GM12878 (cell line): ENCODE data around the gene APOA4. TPM values are rescaled to one million over a fixed set of nuclear protein-coding genes. Genes with fewer than 3 reads are reported as not detected.

ENCODE experiments used
- ATAC-seq: fragments of 200-7000 bp; cut with Tn5 transposase; 3 replicates; pipeline ENCODE4 v1.9.1; 2020; ENCODE audit warnings: mild to moderate bottlenecking, moderate library complexity
- BruUV-seq: library from RNA; stranded (reverse); fragments of 400-500 nt; replicated peaks from 2 replicates; lab custom pipeline; 2021; lab: Mats Ljungman, UMichigan
- CTCF ChIA-PET: fragments of 300-600 bp; sonication (Branson Sonifier 250); formaldehyde crosslinking; extraction: SDS; loops from one replicate; lab custom pipeline; 2021; ENCODE audit warnings: inconsistent platforms; lab: Yijun Ruan, JAX
- POLR2A ChIA-PET: fragments of 350-600 bp; formaldehyde crosslinking; extraction: SDS; loops from one replicate; lab custom pipeline; 2021; ENCODE audit warnings: inconsistent platforms; lab: Charles Lee
- RAD21 ChIA-PET: fragments of 300-600 bp; sonication (Branson Sonifier 250); formaldehyde crosslinking; loops from one replicate; lab custom pipeline; 2023; ENCODE audit warnings: antibody characterized with exemption; ENCODE audit not compliant: unreplicated experiment; lab: Charles Lee
- SMC1A ChIA-PET: fragments of 300-600 bp; sonication (Branson Sonifier 250); formaldehyde crosslinking; loops from one replicate; lab custom pipeline; 2023; ENCODE audit not compliant: unreplicated experiment, uncharacterized antibody; lab: Charles Lee
- DNase-seq: peaks from one replicate; pipeline ENCODE4 v3.0.0-alpha.2; 2011; ENCODE audit warnings: low read depth, low spot score
- FAIRE-seq: peaks from 3 replicates; lab custom pipeline; 2011; peaks lifted over from hg19 to GRCh38; lab: Jason Lieb, UNC
- H2AFZ ChIP-seq: 2 replicates; pipeline ENCODE4 v1.6.0; 2011; ENCODE audit warnings: low read depth, low read length, control low read depth; ENCODE audit not compliant: control insufficient read depth
- H3K27ac ChIP-seq: 2 replicates; pipeline ENCODE4 v1.5.1; 2011; ENCODE audit warnings: control low read depth; ENCODE audit not compliant: control insufficient read depth, insufficient read depth
- H3K27me3 ChIP-seq, 2 experiments: replicated peaks in 1 of 2; 2 replicates each; pipeline versions ENCODE4 v1.6.0 to v1.6.1; 2011; ENCODE audit warnings: low read length in 1 of 2; ENCODE audit not compliant: control insufficient read depth in 2 of 2, insufficient read depth in 2 of 2
- H3K36me3 ChIP-seq, 2 experiments: 2 replicates each; pipeline ENCODE4 v1.5.1; 2011; ENCODE audit warnings: low read length in 1 of 2; ENCODE audit not compliant: control insufficient read depth in 2 of 2, insufficient read depth in 2 of 2
- H3K4me1 ChIP-seq: 2 replicates; pipeline ENCODE4 v1.6.1; 2011; ENCODE audit warnings: mild to moderate bottlenecking, low read length, moderate library complexity, mixed read lengths; ENCODE audit not compliant: control insufficient read depth, insufficient read depth
- H3K4me2 ChIP-seq: 2 replicates; pipeline ENCODE4 v1.6.0; 2011; ENCODE audit warnings: control low read depth; ENCODE audit not compliant: control insufficient read depth, insufficient read depth
- H3K4me3 ChIP-seq: fragments of 200-600 bp; sonication (generic); 2 replicates; pipeline ENCODE4 v1.5.1; 2016
- H3K79me2 ChIP-seq: 2 replicates; pipeline ENCODE4 v1.6.0; 2011; ENCODE audit warnings: low read length; ENCODE audit not compliant: control insufficient read depth, insufficient read depth
- H3K9ac ChIP-seq: 2 replicates; pipeline ENCODE4 v1.8.0; 2011; ENCODE audit warnings: low read length, control low read depth, mixed read lengths; ENCODE audit not compliant: control insufficient read depth, insufficient read depth
- H3K9me3 ChIP-seq: replicated peaks from 3 replicates; pipeline ENCODE4 v1.5.1; 2011; ENCODE audit warnings: mild to moderate bottlenecking, low read length; ENCODE audit not compliant: control insufficient read depth, insufficient read depth
- H4K20me1 ChIP-seq: 2 replicates; pipeline ENCODE4 v1.6.0; 2011; ENCODE audit not compliant: control insufficient read depth, insufficient read depth
- BHLHE40 ChIP-seq, 2 experiments: fragments of 450-650 bp in 1 of 2; IDR thresholded peaks; 2 replicates each; pipeline ENCODE4 v1.6.1; 2011 to 2017; ENCODE audit warnings: low read depth in 2 of 2, borderline replicate concordance in 1 of 2, improper control_type of control experiment in 1 of 2, low read length in 1 of 2, mild to moderate bottlenecking in 1 of 2
- CBX5 ChIP-seq: sonication (generic); IDR thresholded peaks from 2 replicates; pipeline ENCODE4 v1.6.1; 2016; ENCODE audit warnings: low read depth, moderate library complexity, mild to moderate bottlenecking, inconsistent platforms
- CEBPB ChIP-seq, 2 experiments: fragments of 150-350 bp in 1 of 2; IDR thresholded peaks; 2 replicates each; pipeline ENCODE4 v1.6.1; 2012 to 2014; ENCODE audit warnings: low read depth in 2 of 2, low read length in 2 of 2, borderline replicate concordance in 1 of 2, inconsistent platforms in 1 of 2
- IKZF1 ChIP-seq: fragments of 450-650 bp; conservative IDR thresholded peaks from 2 replicates; pipeline ENCODE4 v1.6.1; 2017; ENCODE audit warnings: antibody characterized with exemption, mild to moderate bottlenecking
- JUND ChIP-seq: IDR thresholded peaks from 2 replicates; pipeline ENCODE4 v1.6.1; 2012; ENCODE audit warnings: low read depth, mild to moderate bottlenecking, low read length, improper control_type of control experiment, moderate library complexity
- MTA2 ChIP-seq: fragments of 450-650 bp; IDR thresholded peaks from 2 replicates; pipeline ENCODE4 v1.6.1; 2016; ENCODE audit warnings: low read depth, mild to moderate bottlenecking, moderate library complexity
- NKRF ChIP-seq: fragments of 450-650 bp; conservative IDR thresholded peaks from 2 replicates; pipeline ENCODE4 v1.6.1; 2017; ENCODE audit warnings: mild to moderate bottlenecking, moderate library complexity
- POLR2AphosphoS2 ChIP-seq: IDR thresholded peaks from 2 replicates; pipeline ENCODE4 v1.6.1; 2011; ENCODE audit warnings: low read depth, mild to moderate bottlenecking, low read length, improper control_type of control experiment, moderate library complexity
- RAD51 ChIP-seq: fragments of 450-650 bp; IDR thresholded peaks from 2 replicates; pipeline ENCODE4 v1.6.1; 2016; ENCODE audit warnings: moderate library complexity, mild to moderate bottlenecking, inconsistent platforms
- RUNX3 ChIP-seq: IDR thresholded peaks from 2 replicates; pipeline ENCODE4 v1.6.1; 2012; ENCODE audit warnings: low read length, inconsistent platforms
- SIN3A ChIP-seq: IDR thresholded peaks from 2 replicates; pipeline ENCODE4 v1.6.1; 2012; ENCODE audit warnings: low read depth, low read length, improper control_type of control experiment
- SMAD1 ChIP-seq: fragments of 450-650 bp; IDR thresholded peaks from 2 replicates; pipeline ENCODE4 v1.6.1; 2018; ENCODE audit warnings: mild to moderate bottlenecking, low read depth; ENCODE audit not compliant: partially characterized antibody
- SMAD5 ChIP-seq: IDR thresholded peaks from 2 replicates; pipeline ENCODE4 v1.6.1; 2016; ENCODE audit warnings: antibody characterized with exemption, low read depth
- SMC3 ChIP-seq: IDR thresholded peaks from 2 replicates; pipeline ENCODE4 v1.6.1; 2011; ENCODE audit warnings: low read length, improper control_type of control experiment, borderline replicate concordance
- SREBF1 ChIP-seq: IDR thresholded peaks from 2 replicates; pipeline ENCODE4 v1.6.1; 2012; ENCODE audit warnings: mild to moderate bottlenecking, low read length
- ZNF207 ChIP-seq: fragments of 450-650 bp; IDR thresholded peaks from 2 replicates; pipeline ENCODE4 v1.6.1; 2014; ENCODE audit warnings: antibody characterized with exemption, mild to moderate bottlenecking, borderline replicate concordance
- ZNF687 ChIP-seq: fragments of 450-650 bp; IDR thresholded peaks from 2 replicates; pipeline ENCODE4 v1.6.1; 2017; ENCODE audit warnings: mild to moderate bottlenecking, moderate library complexity
- WGBS: methylation state at CpG from one replicate; pipeline ENCODE4 v1.1.6; 2016; ENCODE audit warnings: low lambda C conversion rate; ENCODE audit not compliant: insufficient replicate concordance, insufficient coverage; ENCODE audit errors: missing lambda C conversion rate; 5-methylcytosine and 5-hydroxymethylcytosine counted together
- in situ Hi-C: fragments of 300-500 bp; cut with MboI; formaldehyde crosslinking; loops from 9 replicates; pipeline ENCODE4 v1.14.3; 2018; ENCODE audit warnings: mixed read lengths
- intact Hi-C: fragments of 100-400 bp; cut with micrococcal nuclease; formaldehyde crosslinking; loops from one replicate; pipeline ENCODE4 v1.14.2; 2022; ENCODE audit not compliant: unreplicated experiment
- polyA plus RNA-seq, 11 experiments: library from polyadenylated mRNA; depleted of rRNA in 4 of 11; unstranded in 6 of 11; stranded (reverse) in 5 of 11; fragments of >200 nt; fragmentation: Nextera tagmentation in 4 of 11; fragmentation: Illumina TruSeq in 1 of 11; extraction: Ambion mirVana in 4 of 11; extraction: Trizol in 1 of 11; gene quantifications; 1 replicate in 1 of 11; 2 replicates in 10 of 11; pipeline versions ENCODE4 v1.2.1 to v1.2.3, GENCODE V29; 2011 to 2016; ENCODE audit warnings: inconsistent platforms in 2 of 11, missing spikeins in 2 of 11, low read depth in 1 of 11
- total RNA-seq, 4 experiments: library from RNA; depleted of rRNA in 3 of 4; stranded (reverse); fragments of >200 nt in 3 of 4; fragmentation: Illumina TruSeq in 1 of 4; extraction: Trizol in 1 of 4; gene quantifications; 2 replicates each; pipeline versions ENCODE4 v1.2.1 to v1.2.3, GENCODE V29; 2013 to 2021

The APOA4 gene
- total and polyA plus RNA-seq, 10 of the 15 experiments (the other 5 are each of a cell fraction or from before 2014, with no cell fraction given) = not detected

GRCh38 chr11:116772443-116773202 is 50.5 kb downstream of the APOA4 start, which contains the start of gene BUD13:
Gene BUD13, minus strand, starts transcription at chr11:116772987. Its CDS starts 23 bp downstream, at chr11:116772964.
- H3K36me3 ChIP-seq = peaks cover 0 to 7% of the 10 kb centered on the region in 2 experiments; a peak in 3 of 4 replicates
- H3K27ac ChIP-seq = peak within 1 kb of the TSS; percentile 80
- H2AFZ ChIP-seq = peak within 1 kb of the TSS; percentile 96
- H4K20me1 ChIP-seq = no peaks in the 10 kb centered on the region
- in situ Hi-C loops (no loop called here), intact Hi-C loops (no loop called here)
- FAIRE-seq (peak; percentile 88), ATAC-seq (peak; percentile 92), DNase-seq (peak; percentile 60)
- ChIA-PET RAD21 (interaction anchor here (1.3 to 1.7 kb wide), 2 partner anchors 10 to 14 kb away, joined by 6 to 7 read pairs; partner anchors contain the start of gene ZPR1), POLR2A (interaction anchor here (0.6 to 4.2 kb wide), 3 partner anchors 11 to 407 kb away, joined by 3 to 28 read pairs (median 3); partner anchors contain the start of gene ZPR1), CTCF (interaction anchor here (1.1 to 4.0 kb wide), 6 partner anchors 18 to 408 kb away, joined by 3 to 18 read pairs (median 5); partner anchors contain the start of gene APOA5), SMC1A (interaction anchor here (1.2 to 1.7 kb wide), 3 partner anchors 8 to 81 kb away, joined by 3 to 14 read pairs (median 4); partner anchors contain the start of gene ZPR1)
- H3K4me3 ChIP-seq = peak within 1 kb of the TSS; percentile 82
- WGBS = under 1% methylated on average over 59 of the region's 73 CpGs
- peaks cover 21% of the 10 kb centered on the region for H3K79me2 ChIP-seq
- TSS peak; percentile 50 for BruUV-seq
- H3K4me2 ChIP-seq = peak within 1 kb of the TSS; percentile 94
- no peaks in the 10 kb centered on the region for H3K27me3 ChIP-seq
- peaks cover 3% of the 10 kb centered on the region; the same call in 1 of the 2 replicates for H3K4me1 ChIP-seq
- no peaks in the 10 kb centered on the region for H3K9me3 ChIP-seq
- H3K9ac ChIP-seq = peak within 1 kb of the TSS; percentile 85
- TF ChIP-seq RUNX3 = peak; percentile 72
- no peak for TF ChIP-seq RAD51
- no peak; the same call in 1 of the 2 replicates for TF ChIP-seq SREBF1
- peak; percentile 87; the same call in 1 of the 2 replicates for TF ChIP-seq NKRF
- peak; percentile 80 to 94 for TF ChIP-seq BHLHE40 (IDR thresholded peaks at IDR 0.05; ENCODE audit: borderline replicate concordance in 1 of 2, low read depth in 2 of 2, low read length in 1 of 2)
- no peak for TF ChIP-seq SMAD5
- no peak; the same call in 1 of the 2 replicates for TF ChIP-seq CBX5
- peak; percentile 85; the same call in 1 of the 2 replicates for TF ChIP-seq ZNF207
- no peak for TF ChIP-seq SMAD1
- peak; percentile 87 for TF ChIP-seq IKZF1
- TF ChIP-seq ZNF687 = peak; percentile 66; the same call in 1 of the 2 replicates
- no peak for TF ChIP-seq JUND
- TF ChIP-seq MTA2 = no peak
- TF ChIP-seq SIN3A = peak; percentile 80
- TF ChIP-seq CEBPB (IDR thresholded peaks at IDR 0.05; ENCODE audit: borderline replicate concordance in 1 of 2, low read depth in 2 of 2, low read length in 2 of 2) = no peak
- TF ChIP-seq POLR2AphosphoS2 = no peak; the same call in 1 of the 2 replicates
- no peak for TF ChIP-seq SMC3
